CD4-positive, alpha-beta T cell treated with Interleukin-12 subunit alpha and Interleukin-12 subunit beta, for 1 hour (primary cell): ENCODE measurements around the gene SULT1C4.
"Not testable (repeated sequence)": the region's sequence is repeated elsewhere in the genome, so short reads cannot be mapped to it uniquely, and the experiment has no call there.

Experiments used
- DNase-seq: peaks from one replicate; pipeline ENCODE4 v3.0.0-alpha.2; 2020

The SULT1C4 gene

DNA sequence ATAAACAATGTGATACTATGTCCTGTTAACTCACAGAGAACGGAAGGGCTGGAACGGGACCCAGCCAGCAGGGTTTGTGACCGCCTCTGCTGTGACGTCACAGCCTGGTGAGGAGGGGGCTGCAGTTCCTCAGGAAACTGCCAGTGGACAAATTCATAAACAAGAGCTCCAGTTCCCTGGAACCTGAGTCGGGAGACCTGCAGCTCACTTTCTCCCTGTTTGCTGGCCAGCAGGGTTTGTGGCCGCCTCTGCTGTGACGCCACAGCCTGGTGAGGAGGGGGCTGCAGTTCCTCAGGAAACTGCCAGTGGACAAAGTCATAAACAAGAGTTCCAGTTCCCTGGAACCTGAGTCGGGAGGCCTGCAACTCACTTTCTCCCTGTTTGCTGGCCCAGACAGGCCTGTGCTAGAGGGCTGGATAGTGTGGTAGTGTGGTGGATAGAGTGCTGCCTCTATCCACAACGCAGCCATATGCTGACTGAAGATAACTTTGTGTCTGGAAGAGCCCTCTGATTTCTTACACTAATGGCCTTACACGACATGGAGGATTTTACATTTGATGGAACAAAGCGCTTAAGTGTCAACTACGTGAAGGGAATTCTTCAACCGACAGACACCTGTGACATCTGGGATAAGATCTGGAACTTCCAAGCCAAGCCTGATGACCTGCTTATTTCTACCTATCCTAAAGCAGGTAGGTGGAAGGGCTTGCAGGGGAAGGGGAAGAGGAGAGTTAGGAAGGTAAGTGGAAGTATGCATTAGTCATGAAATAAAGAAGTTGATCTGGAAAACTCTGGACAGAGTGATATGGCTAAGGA lies at the start of gene SULT1C4:
Gene SULT1C4 (plus strand): TSS at position 140 of the 816 bp plus-strand sequence. CDS start 384 bp downstream, at position 524.
- no peak for DNase-seq

DNA sequence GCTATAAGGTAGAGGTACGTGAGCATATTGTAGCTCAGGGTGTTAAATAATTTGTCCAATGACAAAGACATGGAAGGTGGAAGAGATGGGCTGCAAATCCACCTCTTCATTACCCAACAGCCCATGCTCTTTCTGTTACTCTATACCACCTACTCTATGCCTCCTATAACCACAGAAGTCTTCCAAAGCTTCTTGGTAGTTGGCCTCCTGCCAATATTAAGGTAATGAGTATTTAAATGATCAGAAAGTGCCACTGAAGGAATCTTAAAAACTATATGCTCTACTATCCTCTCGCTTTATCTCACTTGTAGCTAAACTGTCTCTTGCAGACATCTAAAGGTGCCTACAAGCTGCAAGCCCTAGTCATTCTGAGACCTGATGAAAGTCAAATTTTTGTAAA lies 48.0 kb upstream of the SULT1C4 start:
- DNase-seq, result no peak

DNA sequence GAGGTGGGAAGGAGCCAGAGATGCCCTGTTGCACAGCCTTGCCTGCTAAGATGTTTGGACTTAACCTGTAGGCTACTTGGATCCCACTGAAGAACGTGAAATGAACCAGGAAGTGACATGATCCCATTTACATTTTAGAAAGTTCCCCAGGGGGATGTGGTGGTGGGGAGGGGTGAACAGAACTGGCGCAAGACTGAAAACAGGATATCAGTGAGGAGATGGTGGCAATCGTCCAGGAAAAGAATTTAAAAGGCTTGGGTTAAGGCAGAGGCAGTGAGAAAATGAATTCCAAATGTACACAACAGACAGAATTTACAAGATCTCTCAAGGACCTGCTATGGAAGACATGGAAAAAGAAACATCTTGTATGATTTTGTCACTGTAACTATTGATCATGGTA lies 46.8 kb upstream of the SULT1C4 start:
- DNase-seq, result no peak

DNA sequence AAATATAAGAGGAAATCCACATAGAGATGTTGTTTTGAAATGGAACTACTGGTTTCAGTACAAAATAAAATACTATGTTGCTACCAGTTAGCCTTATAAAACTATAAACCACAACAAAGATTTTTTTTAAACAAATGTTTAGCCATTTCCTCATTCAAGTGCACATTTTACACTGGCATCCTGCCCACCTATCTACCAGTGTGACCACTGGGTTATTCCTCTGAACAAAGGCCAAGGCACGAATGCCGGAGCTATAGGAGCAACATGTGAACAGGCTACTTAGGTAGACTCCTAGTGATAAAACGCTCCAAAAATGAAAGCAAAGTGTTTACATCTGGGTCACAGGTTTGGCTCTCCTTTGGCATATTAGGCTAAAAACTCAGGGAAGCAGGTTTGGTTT lies 31.8 kb upstream of the SULT1C4 start:
- DNase-seq, result no peak

DNA sequence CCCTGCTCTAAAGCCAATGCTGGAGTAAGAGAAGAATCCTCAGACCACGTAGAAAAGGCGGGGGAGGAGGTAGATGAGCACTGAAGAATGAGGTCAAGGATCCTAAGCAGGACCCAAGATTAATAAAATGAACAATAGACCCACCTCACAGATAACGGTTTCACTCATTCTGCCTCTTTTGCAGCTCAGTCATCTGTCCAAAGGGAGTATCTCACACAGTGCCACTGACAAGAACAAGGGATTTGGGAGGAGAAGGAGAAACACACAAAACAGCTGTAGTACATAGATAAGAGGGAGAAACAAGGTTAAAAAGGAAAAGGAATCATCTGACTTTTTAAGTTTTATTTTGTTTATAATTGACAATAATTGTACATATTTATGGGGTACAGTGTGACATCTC lies 30.9 kb upstream of the SULT1C4 start:
- DNase-seq, result no peak

DNA sequence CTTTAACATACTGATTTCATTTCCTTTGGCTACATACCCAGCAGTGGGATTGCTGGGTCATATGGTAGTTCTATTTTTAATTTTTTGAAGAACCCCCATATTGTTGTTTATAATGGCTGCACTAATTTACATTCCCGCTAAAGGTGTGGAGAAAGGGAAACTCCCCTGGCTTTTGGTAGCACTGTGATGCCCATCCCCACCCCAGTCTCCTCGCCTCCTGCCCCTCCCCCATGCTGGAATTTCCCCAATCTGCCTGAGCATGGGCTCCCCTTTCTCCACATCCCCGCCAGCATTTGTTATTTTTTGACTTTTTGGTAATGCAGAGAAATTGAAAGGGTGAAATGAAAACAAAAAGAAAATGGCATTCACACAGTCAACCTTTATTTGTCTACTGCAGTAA lies 30.0 kb upstream of the SULT1C4 start:
- no peak for DNase-seq

DNA sequence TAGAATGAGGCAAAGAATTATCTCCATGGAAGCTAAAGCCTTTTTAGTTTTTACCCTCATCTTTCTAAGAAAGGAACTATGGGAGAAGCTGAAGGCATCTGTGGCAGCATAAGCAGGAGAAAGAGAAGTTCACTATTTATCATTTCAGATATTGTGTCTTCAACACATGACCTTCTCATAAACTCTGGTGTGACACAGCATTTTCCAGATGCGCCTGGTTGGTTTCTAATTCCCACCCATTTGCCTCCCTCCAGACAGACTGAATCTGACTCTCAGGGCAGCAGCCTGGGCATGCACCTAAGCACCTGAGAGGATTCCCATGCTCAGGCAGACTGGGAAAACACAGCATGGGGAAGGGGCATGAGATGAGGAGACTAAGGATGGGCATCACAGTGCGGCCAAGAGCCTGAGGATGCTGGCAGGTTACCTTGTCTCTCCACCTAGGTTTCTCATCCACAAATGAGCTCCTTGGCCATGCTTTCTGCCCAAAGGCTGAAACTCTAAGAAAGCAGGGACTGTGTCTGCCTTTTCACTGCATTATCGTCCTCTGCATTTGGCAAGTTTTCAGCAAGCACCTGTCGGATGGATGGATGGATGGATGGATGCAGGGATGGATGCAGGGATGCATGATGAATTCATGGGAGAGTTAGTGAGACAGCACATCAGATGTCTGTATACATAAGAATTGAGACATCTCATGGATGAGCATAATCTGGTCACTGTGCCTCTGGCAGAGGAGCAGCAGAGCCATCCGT lies 28.8 kb upstream of the SULT1C4 start:
- no peak for DNase-seq

DNA sequence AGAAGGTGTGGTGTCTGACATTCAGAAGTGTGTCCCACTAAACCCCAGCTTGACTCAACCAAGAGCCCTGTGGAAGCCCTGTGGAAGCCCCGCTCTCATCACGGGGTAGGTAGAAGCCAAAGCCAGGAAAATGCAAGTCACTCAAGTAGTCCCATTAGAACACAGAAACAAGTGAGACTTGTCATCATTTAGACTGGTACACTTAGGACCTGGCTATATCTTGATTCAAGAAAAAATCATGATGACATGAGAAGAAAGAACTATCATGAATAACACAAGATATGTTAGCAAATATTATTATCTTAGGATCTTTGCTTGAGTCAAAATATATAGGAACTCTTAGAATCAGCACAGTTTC lies 28.2 kb upstream of the SULT1C4 start:
- no peak for DNase-seq

DNA sequence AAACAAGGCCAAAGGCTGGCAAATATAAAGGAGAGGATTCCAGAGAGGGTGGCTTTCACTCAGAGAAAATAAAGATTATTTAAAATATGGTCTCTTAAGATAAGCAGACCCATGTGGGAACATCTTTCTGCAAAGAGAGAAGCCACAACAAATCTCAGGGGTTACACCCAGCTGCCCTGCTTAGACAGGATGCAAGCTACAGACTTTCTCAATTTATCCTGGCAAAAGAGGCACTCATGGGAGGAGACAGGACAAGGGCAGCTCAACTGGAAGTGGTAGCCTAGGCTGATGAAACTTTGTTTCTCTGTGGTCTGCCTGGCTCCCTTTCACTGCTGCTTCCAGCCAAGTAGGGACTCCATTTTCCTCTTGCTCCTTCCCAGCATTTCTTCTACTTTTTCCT lies 25.9 kb upstream of the SULT1C4 start:
- DNase-seq, result no peak

DNA sequence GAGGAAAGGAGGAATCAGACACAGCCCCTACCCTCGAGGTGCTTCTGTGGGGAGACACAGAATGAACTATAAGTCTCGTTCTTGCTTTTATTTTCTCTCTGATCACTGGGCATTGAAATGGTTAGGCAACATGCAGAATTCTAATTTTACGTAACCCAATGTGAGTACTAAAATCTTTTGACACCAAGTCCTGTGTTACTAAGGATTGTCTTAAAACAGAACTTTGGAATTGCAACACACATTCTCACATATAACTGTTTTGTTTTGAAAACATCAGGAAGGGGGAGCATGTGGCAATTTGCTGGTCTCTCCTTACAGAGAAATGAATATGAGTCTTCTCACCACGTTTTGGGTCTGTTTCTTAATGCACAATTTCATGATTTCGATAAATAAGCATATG lies 23.6 kb upstream of the SULT1C4 start:
- DNase-seq, result no peak

DNA sequence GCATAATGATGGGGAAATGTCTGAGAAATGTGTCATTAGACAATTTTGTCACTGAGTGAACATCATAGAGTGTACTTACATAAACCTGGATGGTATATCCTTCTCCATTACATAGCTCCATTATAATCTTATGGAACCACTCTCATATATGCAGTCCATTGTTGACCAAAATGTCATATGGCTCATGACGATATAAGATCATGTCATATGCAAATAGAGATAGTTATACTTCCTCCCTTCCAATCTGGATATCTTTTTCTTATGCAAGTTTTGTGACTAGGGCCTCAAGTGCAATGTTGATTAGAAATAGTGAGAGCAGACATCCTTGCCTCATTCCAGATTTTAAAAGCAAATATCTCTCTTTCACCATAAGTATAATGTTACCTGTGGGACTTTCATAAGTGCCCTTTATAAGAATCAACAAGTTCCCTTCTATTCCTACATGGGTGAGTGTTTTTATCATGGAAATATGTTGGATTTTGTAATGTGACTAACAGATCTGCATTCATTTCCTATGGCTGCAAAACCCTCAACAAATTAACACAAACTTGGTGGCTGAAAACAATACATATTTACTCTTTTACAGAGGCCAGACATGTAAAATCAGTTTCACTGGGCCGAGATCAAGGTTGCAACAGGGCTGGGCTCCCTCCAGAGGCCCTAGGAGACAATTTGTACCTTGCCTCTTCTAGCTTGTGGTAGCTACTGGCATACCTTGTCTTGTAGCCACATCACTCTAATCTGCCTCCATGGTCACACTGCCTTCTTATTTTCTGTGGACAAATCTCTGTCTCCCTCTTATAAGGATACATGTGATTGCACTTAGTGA lies 21.6 kb upstream of the SULT1C4 start:
- no peak for DNase-seq

DNA sequence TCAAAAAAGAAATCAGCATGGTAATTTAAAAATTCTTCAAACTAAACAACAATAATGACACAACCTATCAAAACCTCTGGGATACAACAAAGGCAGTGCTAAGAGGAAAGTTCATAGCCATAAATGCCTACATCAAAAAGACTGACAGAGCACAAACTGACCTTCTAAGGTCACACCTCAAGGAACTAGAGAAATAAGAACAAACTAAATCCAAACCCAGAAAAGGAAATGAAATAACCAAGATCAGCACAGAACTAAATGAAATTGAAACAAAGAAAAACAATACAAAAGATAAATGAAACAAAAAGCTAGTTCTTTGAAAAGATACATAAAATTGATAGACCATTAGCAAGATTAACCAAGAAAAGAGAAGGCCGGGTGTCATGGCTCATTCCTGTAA lies 18.4 kb upstream of the SULT1C4 start:
- DNase-seq, result not testable (repeated sequence)

DNA sequence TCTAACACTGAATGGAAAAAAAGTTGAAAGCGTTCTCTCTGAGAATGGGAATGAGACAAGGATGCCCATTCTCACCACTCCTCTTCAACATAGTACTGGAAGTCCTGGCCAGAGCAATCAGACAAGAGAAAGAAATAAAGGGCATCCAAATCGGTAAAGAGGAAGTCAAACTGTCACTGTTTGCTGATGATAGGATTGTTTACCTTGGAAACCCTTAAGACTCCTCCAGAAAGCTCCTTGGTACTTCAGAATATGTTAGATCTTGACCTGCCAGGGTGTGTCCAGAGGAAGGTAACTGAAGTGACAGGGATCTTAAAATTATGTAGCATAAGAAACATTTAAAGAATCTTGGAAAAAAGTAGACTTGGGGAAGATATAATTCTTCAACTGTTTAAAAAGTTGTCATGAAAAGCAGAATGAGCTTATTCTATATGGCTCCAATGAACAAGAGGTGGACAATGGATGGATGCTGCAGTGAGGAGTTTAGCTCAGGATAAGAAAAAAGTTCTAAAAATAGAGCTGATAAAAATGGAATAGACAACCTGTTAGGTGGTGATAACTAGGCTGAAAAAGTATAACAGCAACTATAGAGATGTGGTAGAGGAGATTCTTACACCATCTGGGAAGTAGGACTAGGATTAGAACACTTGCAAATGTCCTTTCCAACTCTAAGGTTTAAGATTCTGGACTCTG lies 16.8 kb upstream of the SULT1C4 start:
- DNase-seq, result no peak

DNA sequence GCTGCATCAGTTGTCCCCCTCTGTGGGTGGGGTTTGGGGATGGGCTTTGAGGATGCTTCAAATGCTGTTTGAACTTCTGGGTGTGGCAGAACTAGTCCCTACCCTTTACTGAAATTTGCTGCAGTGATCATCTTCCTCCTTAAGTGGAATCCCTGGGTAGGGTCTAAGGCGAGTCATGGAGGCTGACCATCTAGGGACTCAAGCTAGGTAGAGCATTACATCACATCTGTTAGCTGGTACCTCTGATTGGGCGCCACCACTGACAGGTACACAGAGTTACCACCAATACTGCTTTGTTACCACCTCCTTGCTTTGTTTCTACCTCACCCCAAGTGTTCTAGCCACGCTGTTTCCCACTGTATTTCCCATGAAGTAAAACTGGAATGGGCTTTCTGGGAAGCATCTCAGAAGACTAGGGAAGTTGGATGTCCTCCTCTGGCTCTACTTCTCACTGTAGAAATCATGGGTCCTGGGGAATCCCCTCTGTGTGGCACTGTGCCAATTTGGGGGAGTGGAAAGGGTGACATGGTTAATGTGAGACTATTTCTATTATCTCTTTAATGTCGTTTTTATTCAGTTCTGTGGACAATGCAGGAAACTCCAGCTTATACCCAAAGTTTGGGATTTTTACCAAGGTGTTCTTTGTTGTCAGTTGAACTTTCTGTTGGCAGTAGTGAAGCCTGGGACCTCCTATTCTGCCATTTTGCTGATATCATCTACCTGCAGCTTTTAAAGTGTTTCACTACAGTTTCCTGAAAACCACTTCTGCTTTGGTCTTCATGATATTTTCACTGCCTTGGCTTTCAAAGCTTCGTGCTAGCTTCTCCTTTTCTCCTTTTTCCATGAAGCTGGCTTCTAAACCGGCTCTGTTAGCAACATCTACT lies 14.5 kb upstream of the SULT1C4 start:
- DNase-seq, result no peak

DNA sequence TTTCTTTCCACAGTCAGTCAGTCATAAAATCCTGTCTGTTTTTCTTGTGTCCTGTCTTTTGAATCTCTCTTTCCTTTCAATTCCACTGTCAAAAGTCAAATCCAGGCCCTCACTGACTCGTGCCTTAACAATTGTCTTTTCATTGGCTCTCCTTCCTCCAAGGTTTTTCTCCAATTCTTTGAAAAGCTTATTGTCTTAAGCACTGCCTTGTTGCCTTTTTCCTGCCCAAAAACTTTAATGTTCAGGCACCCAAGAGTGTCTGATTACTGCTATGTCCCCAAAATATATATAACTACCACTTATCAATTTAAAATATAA lies 13.9 kb upstream of the SULT1C4 start:
- no peak for DNase-seq

DNA sequence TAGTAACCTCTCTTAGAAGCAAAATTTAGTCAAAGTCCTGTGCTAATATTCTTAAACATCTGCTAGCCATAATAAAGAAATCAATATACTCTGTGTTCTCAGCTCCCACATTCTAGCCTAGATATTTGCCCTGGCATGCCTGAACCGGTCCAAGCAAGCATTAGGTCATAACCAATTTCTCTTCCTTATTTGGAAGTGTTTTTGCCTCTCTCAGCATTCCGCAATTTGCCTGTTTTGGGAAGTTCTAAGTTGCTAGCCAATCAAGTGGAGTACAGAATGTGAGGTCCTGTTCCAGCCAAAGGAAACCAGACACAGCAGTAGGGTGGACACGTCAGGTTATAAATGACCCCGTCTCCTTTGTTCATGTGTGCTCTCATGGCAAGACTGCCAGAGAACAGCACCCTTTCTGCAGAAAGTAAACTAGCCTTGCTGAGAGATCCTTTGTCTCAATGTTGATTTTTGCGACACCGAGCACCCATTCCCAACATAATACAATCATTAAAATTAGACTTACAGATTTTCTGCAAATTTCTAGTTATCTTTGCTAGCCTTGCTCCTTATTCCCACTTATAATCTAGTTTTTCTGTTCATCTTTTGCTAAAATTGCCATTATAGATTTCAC lies 13.0 kb upstream of the SULT1C4 start:
- no peak for DNase-seq

DNA sequence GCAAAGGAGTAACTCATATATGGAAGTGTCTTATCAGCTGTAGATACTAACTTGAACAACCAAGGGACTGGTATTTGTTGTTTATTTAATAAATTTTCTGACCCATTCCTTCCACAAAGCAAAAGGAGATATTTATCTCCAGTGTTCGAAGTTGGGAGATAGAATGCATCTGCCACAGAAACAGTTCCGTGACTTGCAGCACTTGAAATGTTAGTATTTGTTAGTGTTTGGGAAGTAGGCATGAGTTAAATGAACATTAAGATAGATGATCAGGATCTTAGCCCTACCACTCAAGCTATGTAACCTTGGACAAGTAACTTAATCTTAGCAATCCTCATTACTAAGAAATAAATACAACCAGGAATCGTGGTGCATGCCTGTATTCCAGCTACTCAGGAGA lies 12.1 kb upstream of the SULT1C4 start:
- no peak for DNase-seq

DNA sequence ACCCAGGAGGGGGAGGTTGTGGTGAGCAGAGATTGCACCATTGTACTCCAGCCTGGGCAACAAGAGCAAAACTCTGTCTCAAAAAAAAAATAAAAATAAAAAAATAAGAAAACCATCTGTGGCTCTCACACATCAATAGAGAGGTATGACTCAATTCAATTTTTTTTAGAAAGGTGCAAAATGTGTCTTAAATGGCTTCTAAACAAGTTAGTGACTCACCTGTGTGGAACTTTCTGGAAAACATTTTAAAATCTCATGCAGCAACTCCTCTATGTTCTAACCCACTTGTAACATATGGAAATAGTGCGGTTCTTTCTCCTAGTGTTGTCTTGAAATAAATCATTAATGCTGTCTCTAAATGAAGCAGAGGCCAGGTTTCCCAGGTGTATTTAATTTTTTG lies 10.7 kb upstream of the SULT1C4 start:
- DNase-seq, result no peak

DNA sequence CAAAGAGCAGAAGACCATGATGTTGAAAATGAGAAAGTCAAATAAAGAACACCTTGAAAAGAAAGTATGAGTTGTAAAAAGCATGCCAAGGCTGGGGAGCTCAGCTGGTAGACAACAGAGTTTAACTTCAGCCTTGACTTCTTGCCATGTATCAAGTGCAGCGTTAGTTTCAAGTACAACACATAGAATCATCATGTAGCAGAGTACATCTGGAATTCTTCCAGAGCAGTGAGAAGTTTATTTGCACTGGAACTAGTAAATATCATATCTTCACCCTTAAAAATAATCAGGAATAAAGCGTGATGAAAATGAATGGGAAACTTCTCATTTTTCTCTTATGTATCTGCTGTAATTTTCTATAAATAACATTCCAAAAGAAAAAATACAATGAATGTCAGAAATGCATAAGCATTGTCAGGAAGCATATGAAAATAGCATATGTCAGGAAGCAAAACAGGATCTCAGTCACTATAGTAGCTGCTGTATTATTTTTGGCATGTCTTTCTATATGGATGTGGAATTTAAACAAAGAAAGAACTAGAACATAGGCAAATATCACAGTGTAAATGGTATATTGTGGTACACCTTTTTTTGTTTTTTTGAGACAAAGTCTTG lies 10.1 kb upstream of the SULT1C4 start:
- DNase-seq, result no peak

DNA sequence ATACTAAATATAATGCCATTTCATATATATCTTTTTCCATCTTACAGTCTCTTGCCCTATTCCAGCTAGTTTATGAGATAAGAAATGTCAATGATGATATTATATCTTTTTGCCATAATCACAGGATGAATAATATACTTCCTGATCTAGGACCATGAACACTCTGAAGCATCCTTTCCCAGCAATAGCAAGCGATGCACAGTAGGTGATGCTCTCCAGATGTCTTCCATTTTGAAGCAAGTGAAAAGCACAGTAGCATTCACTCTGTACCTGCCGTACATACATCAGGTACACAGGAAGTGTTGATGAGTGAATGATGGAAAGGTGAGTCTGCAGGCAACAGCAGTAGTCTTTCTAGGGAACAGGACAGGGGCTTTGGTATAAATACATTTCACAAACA lies 8.6 kb upstream of the SULT1C4 start:
- DNase-seq, result no peak

DNA sequence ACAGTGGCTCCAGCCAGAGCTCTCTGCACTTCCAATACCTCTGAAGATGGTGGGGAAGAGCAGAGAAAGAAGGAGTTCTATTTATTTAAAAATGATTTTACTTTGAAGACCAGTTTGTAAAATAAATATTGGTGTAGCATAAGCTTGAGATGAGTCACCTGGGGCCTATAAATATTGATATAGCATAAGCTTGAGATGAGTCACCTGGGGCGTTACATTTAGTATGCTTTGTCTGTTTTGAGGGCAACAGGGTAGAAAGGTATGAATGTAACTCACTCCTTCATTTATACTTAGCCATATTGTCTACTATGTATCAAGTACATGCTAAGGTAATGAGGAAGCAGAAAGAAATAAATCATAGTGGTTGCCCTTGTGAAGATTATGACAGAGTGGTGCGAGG lies 7.7 kb upstream of the SULT1C4 start:
- DNase-seq, result no peak
